ENCODE data around the gene JAZF1.

JAZF1 gene

DNA sequence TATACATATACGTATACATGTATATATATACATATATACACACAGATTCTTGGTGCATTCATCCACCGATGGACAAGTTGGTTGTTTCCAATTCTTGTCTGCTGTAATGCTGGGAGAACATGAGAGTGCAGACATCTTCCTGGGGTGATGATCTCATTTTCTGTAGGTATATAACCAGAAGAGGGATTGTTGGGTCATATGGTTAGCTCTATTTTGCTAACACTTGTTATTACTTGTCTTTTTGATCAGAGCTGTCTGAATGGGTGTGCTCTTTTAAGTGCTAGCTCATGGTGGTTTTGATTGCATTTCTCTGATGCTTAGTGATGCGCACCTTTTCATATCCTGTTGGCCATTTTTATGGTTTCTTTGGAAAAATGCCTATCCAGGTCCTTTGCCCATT, 334.2 kb downstream of the JAZF1 start:
- Histone ChIP-seq H3K36me3 (ENCODE audit: insufficient read depth, low read length) (no peaks in the 10 kb centered on the region), H3K9me2 (ENCODE audit: low read depth, low read length) (no peaks in the 10 kb centered on the region), H3K9ac (ENCODE audit: low read length) (no peak overlapping the region), H3K4me3 (ENCODE audit: low read depth, low read length, poor library complexity, severe bottlenecking) (no peak overlapping the region), H3K27ac (ENCODE audit: low read depth, low read length, poor library complexity, severe bottlenecking) (no peak overlapping the region), H3K4me2 (ENCODE audit: low read length) (no peak overlapping the region), H4K20me1 (ENCODE audit: insufficient read depth, low read length) (no peaks in the 10 kb centered on the region), H3K9me3 (ENCODE audit: low read length) (no peaks in the 10 kb centered on the region), H3K4me1 (ENCODE audit: insufficient read depth, low read length, severe bottlenecking) (peaks cover 11% of the 10 kb centered on the region), H3K79me2 (ENCODE audit: insufficient read depth, low read length) (no peaks in the 10 kb centered on the region), H2AFZ (ENCODE audit: low read length) (no peak overlapping the region), H3K27me3 (ENCODE audit: insufficient read depth, low read length) (no peaks in the 10 kb centered on the region), H3F3A (ENCODE audit: insufficient read depth, low read length) (no peaks in the 10 kb centered on the region)
- TF ChIP-seq EZH2 (IDR thresholded peaks at IDR 0.05; ENCODE audit: borderline replicate concordance, low read length): no peak
- TF ChIP-seq, protein P1, sequence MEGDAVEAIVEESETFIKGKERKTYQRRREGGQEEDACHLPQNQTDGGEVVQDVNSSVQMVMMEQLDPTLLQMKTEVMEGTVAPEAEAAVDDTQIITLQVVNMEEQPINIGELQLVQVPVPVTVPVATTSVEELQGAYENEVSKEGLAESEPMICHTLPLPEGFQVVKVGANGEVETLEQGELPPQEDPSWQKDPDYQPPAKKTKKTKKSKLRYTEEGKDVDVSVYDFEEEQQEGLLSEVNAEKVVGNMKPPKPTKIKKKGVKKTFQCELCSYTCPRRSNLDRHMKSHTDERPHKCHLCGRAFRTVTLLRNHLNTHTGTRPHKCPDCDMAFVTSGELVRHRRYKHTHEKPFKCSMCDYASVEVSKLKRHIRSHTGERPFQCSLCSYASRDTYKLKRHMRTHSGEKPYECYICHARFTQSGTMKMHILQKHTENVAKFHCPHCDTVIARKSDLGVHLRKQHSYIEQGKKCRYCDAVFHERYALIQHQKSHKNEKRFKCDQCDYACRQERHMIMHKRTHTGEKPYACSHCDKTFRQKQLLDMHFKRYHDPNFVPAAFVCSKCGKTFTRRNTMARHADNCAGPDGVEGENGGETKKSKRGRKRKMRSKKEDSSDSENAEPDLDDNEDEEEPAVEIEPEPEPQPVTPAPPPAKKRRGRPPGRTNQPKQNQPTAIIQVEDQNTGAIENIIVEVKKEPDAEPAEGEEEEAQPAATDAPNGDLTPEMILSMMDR (IDR thresholded peaks at IDR 0.05; ENCODE audit: low read length): no peak

DNA sequence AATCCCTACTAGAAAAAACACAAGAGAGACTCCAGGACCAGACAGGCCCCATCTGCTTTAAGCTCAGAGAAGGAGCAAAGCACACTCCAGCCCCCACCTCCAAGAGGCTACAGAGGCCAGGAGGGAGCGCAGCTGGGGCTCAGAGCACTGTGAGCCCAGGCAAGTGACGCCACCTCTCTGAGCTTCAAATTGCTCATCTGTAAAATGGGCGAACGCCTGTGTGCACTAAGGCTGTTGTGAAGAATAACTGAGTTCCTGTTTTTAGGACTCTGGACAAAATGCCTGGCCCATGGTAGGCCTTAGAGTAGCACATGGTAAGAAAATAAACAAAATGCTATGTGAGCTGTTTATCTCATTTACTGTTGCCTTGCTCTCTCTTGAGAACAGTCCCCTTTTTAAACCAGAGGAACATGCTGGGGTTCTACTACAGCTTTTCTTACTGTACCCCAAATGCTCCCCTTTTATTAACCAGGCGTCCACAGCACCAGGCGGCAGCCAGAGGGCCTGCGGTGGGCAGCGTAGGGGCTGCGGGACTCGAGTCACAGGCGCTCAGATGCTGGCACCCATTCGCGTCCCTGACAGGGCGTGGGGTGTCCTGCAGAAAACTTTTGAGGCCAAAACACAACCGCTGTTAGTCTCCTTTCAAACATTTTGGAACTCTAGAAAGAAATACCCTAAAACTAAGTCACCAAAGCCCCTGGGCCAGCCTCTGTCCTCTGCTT, 336.9 kb downstream of the JAZF1 start:
- H3K79me2 ChIP-seq (ENCODE audit: insufficient read depth, low read length): no peaks in the 10 kb centered on the region
- no peak overlapping the region for H2AFZ ChIP-seq (ENCODE audit: low read length)
- H3K27ac ChIP-seq (ENCODE audit: low read depth, low read length, poor library complexity, severe bottlenecking): no peak overlapping the region
- TF ChIP-seq, protein P1 (IDR thresholded peaks at IDR 0.05; ENCODE audit: low read length): 0 out of 2 replicates have a peak, but pooled peaks have one; percentile 4
- TF ChIP-seq EZH2 (IDR thresholded peaks at IDR 0.05; ENCODE audit: borderline replicate concordance, low read length): no peak
- no peak overlapping the region for H3K4me3 ChIP-seq (ENCODE audit: low read depth, low read length, poor library complexity, severe bottlenecking)
- H3K9ac ChIP-seq (ENCODE audit: low read length): no peak overlapping the region
- H4K20me1 ChIP-seq (ENCODE audit: insufficient read depth, low read length): no peaks in the 10 kb centered on the region
- no peaks in the 10 kb centered on the region for H3F3A ChIP-seq (ENCODE audit: insufficient read depth, low read length)
- no peaks in the 10 kb centered on the region for H3K36me3 ChIP-seq (ENCODE audit: insufficient read depth, low read length)
- H3K27me3 ChIP-seq (ENCODE audit: insufficient read depth, low read length): no peaks in the 10 kb centered on the region
- H3K4me1 ChIP-seq (ENCODE audit: insufficient read depth, low read length, severe bottlenecking): peaks cover 17% of the 10 kb centered on the region
- H3K9me2 ChIP-seq (ENCODE audit: low read depth, low read length): no peaks in the 10 kb centered on the region
- H3K4me2 ChIP-seq (ENCODE audit: low read length): no peak overlapping the region
- H3K9me3 ChIP-seq (ENCODE audit: low read length): no peaks in the 10 kb centered on the region

DNA sequence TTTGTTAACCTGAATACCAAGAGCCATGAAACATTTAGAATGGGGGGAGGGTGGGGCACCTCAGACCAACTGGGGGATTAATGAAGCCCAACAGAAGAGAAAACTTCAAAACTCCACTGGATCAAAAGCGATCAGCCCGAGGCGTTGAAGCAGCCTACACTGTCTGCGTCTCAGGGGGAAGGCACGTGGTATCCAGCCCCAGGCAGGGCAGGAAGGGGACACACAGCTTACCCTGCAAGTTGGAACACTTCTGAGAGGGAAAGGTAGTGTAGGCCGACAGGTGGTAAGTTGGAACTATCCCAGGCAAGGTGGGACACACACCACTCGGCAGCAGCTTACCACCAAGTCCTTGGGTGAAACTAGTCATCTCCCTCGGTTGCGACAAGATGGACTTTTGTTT, 337.7 kb downstream of the JAZF1 start:
- Histone ChIP-seq H3K27ac (ENCODE audit: low read depth, low read length, poor library complexity, severe bottlenecking) (no peak overlapping the region), H3K4me1 (ENCODE audit: insufficient read depth, low read length, severe bottlenecking) (peaks cover 17% of the 10 kb centered on the region), H3K36me3 (ENCODE audit: insufficient read depth, low read length) (peaks cover 4% of the 10 kb centered on the region; the same call in 1 of the 2 replicates), H3K4me3 (ENCODE audit: low read depth, low read length, poor library complexity, severe bottlenecking) (no peak overlapping the region), H3K4me2 (ENCODE audit: low read length) (no peak overlapping the region), H3K79me2 (ENCODE audit: insufficient read depth, low read length) (no peaks in the 10 kb centered on the region), H3K9ac (ENCODE audit: low read length) (no peak overlapping the region), H2AFZ (ENCODE audit: low read length) (no peak overlapping the region), H3F3A (ENCODE audit: insufficient read depth, low read length) (no peaks in the 10 kb centered on the region), H3K27me3 (ENCODE audit: insufficient read depth, low read length) (no peaks in the 10 kb centered on the region), H3K9me2 (ENCODE audit: low read depth, low read length) (no peaks in the 10 kb centered on the region), H4K20me1 (ENCODE audit: insufficient read depth, low read length) (no peaks in the 10 kb centered on the region), H3K9me3 (ENCODE audit: low read length) (no peaks in the 10 kb centered on the region)
- no peak for TF ChIP-seq EZH2 (IDR thresholded peaks at IDR 0.05; ENCODE audit: borderline replicate concordance, low read length)
- TF ChIP-seq, protein P1 (IDR thresholded peaks at IDR 0.05; ENCODE audit: low read length): no peak

All from OCI-LY1 (cell line).